ENCODE results near the gene MS4A14. TPM values are rescaled to one million over a fixed set of nuclear protein-coding genes. Genes with fewer than 3 reads are reported as not detected.

The MS4A14 gene
- total RNA-seq, 1 experiment from 2014 or later, result not detected

- CTCF ChIA-PET, result no interaction called here
- BruUV-seq (replicated peaks), result no TSS peak
- DNase-seq, result no peak
- Mint-ChIP-seq H3K4me1 (ENCODE audit: low read depth, unreplicated experiment) (no peaks in the 10 kb centered on the region), H3K4me3 (ENCODE audit: low read depth, unreplicated experiment) (no peak overlapping the region), H3K27ac (ENCODE audit: unreplicated experiment) (no peak overlapping the region), H3K36me3 (ENCODE audit: insufficient read depth, unreplicated experiment) (no peaks in the 10 kb centered on the region), H3K9me3 (ENCODE audit: low read depth, unreplicated experiment) (peaks cover 4% of the 10 kb centered on the region), H3K27me3 (ENCODE audit: unreplicated experiment) (peaks cover 14% of the 10 kb centered on the region)
- intact Hi-C loops (cut with micrococcal nuclease; ENCODE audit: unreplicated experiment), result no loop called here
- TF ChIP-seq CTCF (IDR thresholded peaks at IDR 0.05; ENCODE audit: unreplicated experiment), result no peak
Measured at GRCh38 chr11:60390419-60390818, 5.8 kb upstream of the MS4A14 start.

GRCh38 chr11:60392361-60392760, 3.9 kb upstream of the MS4A14 start:
- no peak for DNase-seq
- intact Hi-C loops (cut with micrococcal nuclease; ENCODE audit: unreplicated experiment), result no loop called here
- CTCF ChIA-PET, result interaction anchor here (1.2 kb wide), 1 partner anchor 29 kb away, joined by 3 read pairs; no protein-coding TSS in a partner anchor
- H3K9me3 Mint-ChIP-seq (ENCODE audit: low read depth, unreplicated experiment), result no peaks in the 10 kb centered on the region
- no peak for TF ChIP-seq CTCF (IDR thresholded peaks at IDR 0.05; ENCODE audit: unreplicated experiment)
- no TSS peak for BruUV-seq (replicated peaks)
- no peaks in the 10 kb centered on the region for H3K27me3 Mint-ChIP-seq (ENCODE audit: unreplicated experiment)
- no peaks in the 10 kb centered on the region for H3K36me3 Mint-ChIP-seq (ENCODE audit: insufficient read depth, unreplicated experiment)
- H3K27ac Mint-ChIP-seq (ENCODE audit: unreplicated experiment), result no peak overlapping the region
- H3K4me1 Mint-ChIP-seq (ENCODE audit: low read depth, unreplicated experiment), result no peaks in the 10 kb centered on the region
- no peak overlapping the region for H3K4me3 Mint-ChIP-seq (ENCODE audit: low read depth, unreplicated experiment)

GRCh38 chr11:60393016-60393415, 3.2 kb upstream of the MS4A14 start:
- Mint-ChIP-seq H3K27me3 (ENCODE audit: unreplicated experiment) (no peaks in the 10 kb centered on the region), H3K36me3 (ENCODE audit: insufficient read depth, unreplicated experiment) (no peaks in the 10 kb centered on the region), H3K27ac (ENCODE audit: unreplicated experiment) (no peak overlapping the region), H3K4me3 (ENCODE audit: low read depth, unreplicated experiment) (no peak overlapping the region), H3K9me3 (ENCODE audit: low read depth, unreplicated experiment) (no peaks in the 10 kb centered on the region), H3K4me1 (ENCODE audit: low read depth, unreplicated experiment) (no peaks in the 10 kb centered on the region)
- intact Hi-C loops (cut with micrococcal nuclease; ENCODE audit: unreplicated experiment), result no loop called here
- BruUV-seq (replicated peaks), result no TSS peak
- DNase-seq, result no peak
- CTCF ChIA-PET, result interaction anchor here (0.5 to 1.2 kb wide), 2 partner anchors 30 to 74 kb away, joined by 3 to 8 read pairs; no protein-coding TSS in a partner anchor
- no peak for TF ChIP-seq CTCF (IDR thresholded peaks at IDR 0.05; ENCODE audit: unreplicated experiment)

- CTCF ChIA-PET, result no interaction called here
- H3K27me3 Mint-ChIP-seq (ENCODE audit: unreplicated experiment), result no peaks in the 10 kb centered on the region
- no peak overlapping the region for H3K27ac Mint-ChIP-seq (ENCODE audit: unreplicated experiment)
- no peak for DNase-seq
- no peaks in the 10 kb centered on the region for H3K4me1 Mint-ChIP-seq (ENCODE audit: low read depth, unreplicated experiment)
- no peaks in the 10 kb centered on the region for H3K36me3 Mint-ChIP-seq (ENCODE audit: insufficient read depth, unreplicated experiment)
- no peak overlapping the region for H3K4me3 Mint-ChIP-seq (ENCODE audit: low read depth, unreplicated experiment)
- no TSS peak for BruUV-seq (replicated peaks)
- H3K9me3 Mint-ChIP-seq (ENCODE audit: low read depth, unreplicated experiment), result no peaks in the 10 kb centered on the region
- intact Hi-C loops (cut with micrococcal nuclease; ENCODE audit: unreplicated experiment), result no loop called here
- TF ChIP-seq CTCF (IDR thresholded peaks at IDR 0.05; ENCODE audit: unreplicated experiment), result no peak
Measured at GRCh38 chr11:60394666-60395380, 1.4 kb upstream of the MS4A14 start.
